ENCODE results near the gene DLG2. TPM values are rescaled to one million over a fixed set of nuclear protein-coding genes. Genes with fewer than 3 reads are reported as not detected.

Gene DLG2
- total RNA-seq, 1 donor from 2014 or later = 5.9 TPM

DNA sequence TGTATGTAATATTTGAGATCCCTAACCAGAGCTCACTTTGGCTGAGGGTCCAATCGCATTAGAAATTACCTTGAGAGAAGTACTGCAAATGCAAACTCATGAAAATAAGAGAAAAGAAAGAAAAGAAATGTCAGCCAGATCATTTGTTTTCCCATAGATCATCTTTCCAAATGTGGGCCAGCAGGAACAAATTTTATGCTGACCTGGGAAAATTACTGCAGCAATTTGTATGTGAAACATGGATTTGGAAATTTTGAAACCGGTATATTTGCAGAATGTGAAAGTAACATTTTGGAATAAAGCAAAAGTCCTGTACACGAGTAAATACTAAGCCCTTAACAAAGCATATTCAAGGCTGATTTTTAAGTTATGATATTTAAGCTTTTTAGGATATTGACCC, 1282.1 kb downstream of the DLG2 start:
- Mint-ChIP-seq H3K27me3 (peaks cover 3% of the 10 kb centered on the region), H3K9me3 (no peaks in the 10 kb centered on the region), H3K4me3 (no peak overlapping the region), H3K36me3 (no peaks in the 10 kb centered on the region), H3K4me1 (ENCODE audit: unreplicated experiment) (no peaks in the 10 kb centered on the region), H3K27ac (no peak overlapping the region)
- DNase-seq (ENCODE audit: extremely low spot score, unreplicated experiment) = no peak
- TF ChIP-seq, protein P1, sequence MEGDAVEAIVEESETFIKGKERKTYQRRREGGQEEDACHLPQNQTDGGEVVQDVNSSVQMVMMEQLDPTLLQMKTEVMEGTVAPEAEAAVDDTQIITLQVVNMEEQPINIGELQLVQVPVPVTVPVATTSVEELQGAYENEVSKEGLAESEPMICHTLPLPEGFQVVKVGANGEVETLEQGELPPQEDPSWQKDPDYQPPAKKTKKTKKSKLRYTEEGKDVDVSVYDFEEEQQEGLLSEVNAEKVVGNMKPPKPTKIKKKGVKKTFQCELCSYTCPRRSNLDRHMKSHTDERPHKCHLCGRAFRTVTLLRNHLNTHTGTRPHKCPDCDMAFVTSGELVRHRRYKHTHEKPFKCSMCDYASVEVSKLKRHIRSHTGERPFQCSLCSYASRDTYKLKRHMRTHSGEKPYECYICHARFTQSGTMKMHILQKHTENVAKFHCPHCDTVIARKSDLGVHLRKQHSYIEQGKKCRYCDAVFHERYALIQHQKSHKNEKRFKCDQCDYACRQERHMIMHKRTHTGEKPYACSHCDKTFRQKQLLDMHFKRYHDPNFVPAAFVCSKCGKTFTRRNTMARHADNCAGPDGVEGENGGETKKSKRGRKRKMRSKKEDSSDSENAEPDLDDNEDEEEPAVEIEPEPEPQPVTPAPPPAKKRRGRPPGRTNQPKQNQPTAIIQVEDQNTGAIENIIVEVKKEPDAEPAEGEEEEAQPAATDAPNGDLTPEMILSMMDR (conservative IDR thresholded peaks at IDR 0.05) = no peak

- H3K4me3 Mint-ChIP-seq = no peak overlapping the region
- no peaks in the 10 kb centered on the region for H3K27me3 Mint-ChIP-seq
- no peaks in the 10 kb centered on the region for H3K36me3 Mint-ChIP-seq
- no peaks in the 10 kb centered on the region for H3K9me3 Mint-ChIP-seq
- TF ChIP-seq, protein P1 (conservative IDR thresholded peaks at IDR 0.05) = no peak
- no peak for DNase-seq (ENCODE audit: extremely low spot score, unreplicated experiment)
- H3K27ac Mint-ChIP-seq = no peak overlapping the region
- no peaks in the 10 kb centered on the region for H3K4me1 Mint-ChIP-seq (ENCODE audit: unreplicated experiment)
These were observed 1287.3 kb downstream of the DLG2 start for GRCh38 chr11:84339796-84340195.

- H3K36me3 Mint-ChIP-seq = no peaks in the 10 kb centered on the region
- no peak overlapping the region for H3K4me3 Mint-ChIP-seq
- H3K27me3 Mint-ChIP-seq = no peaks in the 10 kb centered on the region
- no peak for DNase-seq (ENCODE audit: extremely low spot score, unreplicated experiment)
- no peaks in the 10 kb centered on the region for H3K9me3 Mint-ChIP-seq
- no peak overlapping the region for H3K27ac Mint-ChIP-seq
- TF ChIP-seq, protein P1 (conservative IDR thresholded peaks at IDR 0.05) = no peak
- no peaks in the 10 kb centered on the region for H3K4me1 Mint-ChIP-seq (ENCODE audit: unreplicated experiment)
These were observed 1293.9 kb downstream of the DLG2 start for GRCh38 chr11:84333221-84333620.

DNA sequence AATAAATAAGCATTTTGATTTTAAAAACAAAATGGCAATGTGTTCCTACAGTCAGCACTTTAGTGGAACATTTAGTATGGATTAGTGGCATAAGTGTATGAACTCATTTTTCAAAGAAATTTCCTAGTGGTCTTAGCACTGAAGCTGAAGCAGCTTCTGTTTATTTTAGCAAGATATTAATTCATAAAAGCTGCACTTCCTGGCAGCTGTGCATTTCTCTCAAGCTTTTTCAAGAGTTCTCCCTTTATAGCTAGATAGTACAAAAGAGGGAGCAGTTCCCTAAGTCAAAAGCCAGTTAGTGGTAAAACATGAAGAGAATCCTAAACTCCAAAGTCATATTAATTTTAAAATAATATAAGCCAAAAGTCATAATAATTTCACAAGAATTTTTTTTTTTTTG, 1304.9 kb downstream of the DLG2 start:
- TF ChIP-seq, protein P1 (conservative IDR thresholded peaks at IDR 0.05) = no peak
- no peaks in the 10 kb centered on the region for H3K36me3 Mint-ChIP-seq
- no peaks in the 10 kb centered on the region for H3K4me1 Mint-ChIP-seq (ENCODE audit: unreplicated experiment)
- no peak for DNase-seq (ENCODE audit: extremely low spot score, unreplicated experiment)
- peaks cover 4% of the 10 kb centered on the region for H3K27me3 Mint-ChIP-seq
- H3K4me3 Mint-ChIP-seq = no peak overlapping the region
- H3K9me3 Mint-ChIP-seq = no peaks in the 10 kb centered on the region
- no peak overlapping the region for H3K27ac Mint-ChIP-seq

- Mint-ChIP-seq H3K4me1 (ENCODE audit: unreplicated experiment) (no peaks in the 10 kb centered on the region), H3K36me3 (no peaks in the 10 kb centered on the region), H3K9me3 (no peaks in the 10 kb centered on the region), H3K27ac (no peak overlapping the region), H3K27me3 (peaks cover 6% of the 10 kb centered on the region), H3K4me3 (no peak overlapping the region)
- DNase-seq (ENCODE audit: extremely low spot score, unreplicated experiment) = no peak
- TF ChIP-seq, protein P1 (conservative IDR thresholded peaks at IDR 0.05) = no peak
These were observed 1307.3 kb downstream of the DLG2 start for GRCh38 chr11:84319863-84320262.
